HepG2 (cell line): ENCODE data around the gene POLA2. TPM values are rescaled to one million over a fixed set of nuclear protein-coding genes. Genes with fewer than 3 reads are reported as not detected.

Experiments used
- CREM ChIP-seq, 2 experiments: sonication (generic) in 1 of 2; formaldehyde crosslinking in 1 of 2; IDR thresholded peaks; 2 replicates each; pipeline versions ENCODE4 v1.4.0 to v1.6.1; 2016 to 2020; ENCODE audit warnings: antibody characterized with exemption in 1 of 2, mild to moderate bottlenecking in 1 of 2, missing genetic modification reagents in 1 of 2
- ERF ChIP-seq: IDR thresholded peaks from 2 replicates; pipeline ENCODE4 v1.6.1; 2018; ENCODE audit warnings: missing biosample characterization, missing genetic modification reagents
- HMG20A ChIP-seq: IDR thresholded peaks from 2 replicates; pipeline ENCODE4 v1.6.1; 2016; ENCODE audit warnings: borderline replicate concordance
- HOXA9 ChIP-seq: sonication (generic); formaldehyde crosslinking; IDR thresholded peaks from 2 replicates; pipeline ENCODE4 v1.8.1; 2022; ENCODE audit warnings: missing genetic modification reagents, mild to moderate bottlenecking, moderate library complexity, borderline replicate concordance
- MIER2 ChIP-seq: IDR thresholded peaks from 2 replicates; pipeline ENCODE4 v1.6.1; 2016; ENCODE audit warnings: missing biosample characterization, missing genetic modification reagents
- NFE2L1 ChIP-seq: sonication (generic); formaldehyde crosslinking; IDR thresholded peaks from 2 replicates; pipeline ENCODE4 v1.4.0; 2020; ENCODE audit warnings: missing genetic modification reagents, mild to moderate bottlenecking, borderline replicate concordance
- PATZ1 ChIP-seq: sonication (generic); formaldehyde crosslinking; IDR thresholded peaks from 2 replicates; pipeline ENCODE4 v1.4.0; 2020; ENCODE audit warnings: missing genetic modification reagents
- PPARG ChIP-seq: conservative IDR thresholded peaks from 2 replicates; pipeline ENCODE4 v1.6.1; 2016; ENCODE audit warnings: missing biosample characterization, missing genetic modification reagents
- SIX4 ChIP-seq: sonication (generic); formaldehyde crosslinking; IDR thresholded peaks from 2 replicates; pipeline ENCODE4 v1.4.0; 2020; ENCODE audit warnings: missing genetic modification reagents
- YEATS2 ChIP-seq: sonication (generic); formaldehyde crosslinking; IDR thresholded peaks from 2 replicates; pipeline ENCODE4 v1.4.0; 2020; ENCODE audit warnings: missing genetic modification reagents, borderline replicate concordance
- ZBTB33 ChIP-seq: sonication (generic); formaldehyde crosslinking; IDR thresholded peaks from 2 replicates; pipeline ENCODE4 v1.4.0; 2020; ENCODE audit warnings: missing genetic modification reagents
- ZBTB40 ChIP-seq, 2 experiments: fragments of 450-650 bp in 1 of 2; sonication (generic) in 1 of 2; formaldehyde crosslinking in 1 of 2; IDR thresholded peaks; 2 replicates each; pipeline versions ENCODE4 v1.6.1 to v1.8.0; 2016 to 2022; ENCODE audit warnings: antibody characterized with exemption in 1 of 2, mild to moderate bottlenecking in 1 of 2, missing genetic modification reagents in 1 of 2
- ZNF34 ChIP-seq: sonication (generic); formaldehyde crosslinking; IDR thresholded peaks from 2 replicates; pipeline ENCODE4 v1.4.0; 2020; ENCODE audit warnings: mild to moderate bottlenecking, missing genetic modification reagents, borderline replicate concordance
- polyA plus RNA-seq, 8 experiments: library from polyadenylated mRNA; depleted of rRNA in 3 of 8; stranded (reverse) in 7 of 8; unstranded in 1 of 8; fragments of >200 nt; fragmentation: Illumina TruSeq in 4 of 8; extraction: Trizol in 4 of 8; gene quantifications; 2 replicates each; pipeline versions ENCODE4 v1.2.1 to v1.2.3, GENCODE V29; 2011 to 2016; ENCODE audit warnings: low read depth in 4 of 8, missing spikeins in 1 of 8, mixed read lengths in 1 of 8; ENCODE audit not compliant: insufficient read depth in 1 of 8
- total RNA-seq, 5 experiments: library from RNA; depleted of rRNA; stranded (reverse); fragments of >200 nt; fragmentation: Illumina TruSeq; extraction: Trizol; gene quantifications; 2 replicates each; pipeline ENCODE4 v1.2.3, GENCODE V29; 2016; ENCODE audit warnings: low read depth in 1 of 5

POLA2 gene
- total and polyA plus RNA-seq, 2 of the 13 experiments (the other 11 are each of a cell fraction or from before 2014, with no cell fraction given): 9.7 to 15.6 TPM

- TF ChIP-seq ZBTB33 (CRISPR knock-in tag) (peak; percentile 52; the same call in 1 of the 2 replicates), ZNF34 (CRISPR knock-in tag) (no peak), NFE2L1 (CRISPR knock-in tag) (no peak), ERF (CRISPR knock-in tag) (peak; percentile 67; the same call in 1 of the 2 replicates), HOXA9 (CRISPR knock-in tag) (no peak), HMG20A (CRISPR knock-in tag) (peak; percentile 24; the same call in 1 of the 2 replicates), PATZ1 (CRISPR knock-in tag) (0 out of 2 replicates have a peak, but pooled peaks have one; percentile 24), MIER2 (CRISPR knock-in tag) (no peak), PPARG (peak; percentile 40; the same call in 1 of the 2 replicates), CREM (IDR thresholded peaks at IDR 0.05) (peak; percentile 32; the same call in 1 of the 2 replicates), CREM (CRISPR knock-in tag; IDR thresholded peaks at IDR 0.05) (no peak), ZBTB40 (IDR thresholded peaks at IDR 0.05) (no peak), ZBTB40 (CRISPR knock-in tag; IDR thresholded peaks at IDR 0.05) (no peak), SIX4 (CRISPR knock-in tag) (0 out of 2 replicates have a peak, but pooled peaks have one; percentile 9), YEATS2 (CRISPR knock-in tag) (peak; percentile 47; the same call in 1 of the 2 replicates)
Observed at GRCh38 chr11:65274735-65275682, 13.2 kb downstream of the POLA2 start (continued).
